Measurements from ENCODE around the gene BOC. TPM values are rescaled to one million over a fixed set of nuclear protein-coding genes. Genes with fewer than 3 reads are reported as not detected.
"Not testable (repeated sequence)": the region's sequence is repeated elsewhere in the genome, so short reads cannot be mapped to it uniquely, and the experiment has no call there.

The BOC gene
- total RNA-seq, result under 1 TPM in 1 of 2 experiments, not detected in 1; 0.29 TPM

GRCh38 chr3:113211330-113212149, at the start of gene BOC:
BOC (plus strand) TSS chr3:113211557; CDS start chr3:113249803, 38,246 bp downstream.
- CTCF ChIA-PET, result interaction anchor here (0.8 kb wide), 1 partner anchor 177 kb away, joined by 3 read pairs; no protein-coding TSS in a partner anchor
- peaks cover 68% of the 10 kb centered on the region for H3K27me3 Mint-ChIP-seq (ENCODE audit: low read depth)
- intact Hi-C loops (cut with micrococcal nuclease), result no loop called here
- H3K9me3 Mint-ChIP-seq, result no peaks in the 10 kb centered on the region
- DNase-seq, result peak; percentile 23
- peaks cover 9% of the 10 kb centered on the region for H3K4me1 Mint-ChIP-seq (ENCODE audit: low read depth)
- H3K36me3 Mint-ChIP-seq (ENCODE audit: low read depth), result no peaks in the 10 kb centered on the region
- no peak within 1 kb of the TSS for H3K27ac Mint-ChIP-seq
- H3K4me3 Mint-ChIP-seq, result peak within 1 kb of the TSS; percentile 76

DNA sequence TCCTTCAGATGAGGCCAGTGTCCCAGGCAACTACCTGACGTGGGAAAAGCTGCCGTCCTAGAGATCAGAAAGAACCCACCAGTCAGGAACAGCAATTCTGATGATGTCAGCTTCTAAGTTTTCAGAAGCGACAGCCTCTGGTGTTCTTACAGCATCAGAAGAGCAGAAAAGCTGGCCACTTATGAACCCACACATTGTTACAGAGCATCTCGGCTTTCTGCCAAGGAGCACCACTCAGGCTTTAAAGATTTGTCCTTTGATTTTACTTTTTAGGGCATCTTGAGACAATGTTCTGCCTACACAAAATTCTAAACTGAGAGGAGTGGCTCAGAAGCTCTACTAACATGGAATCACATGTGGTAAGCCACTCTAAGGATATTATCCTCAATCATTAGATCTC, 49.7 kb upstream of the BOC start:
- intact Hi-C loops (cut with micrococcal nuclease), result no loop called here
- CTCF ChIA-PET, result no interaction called here

DNA sequence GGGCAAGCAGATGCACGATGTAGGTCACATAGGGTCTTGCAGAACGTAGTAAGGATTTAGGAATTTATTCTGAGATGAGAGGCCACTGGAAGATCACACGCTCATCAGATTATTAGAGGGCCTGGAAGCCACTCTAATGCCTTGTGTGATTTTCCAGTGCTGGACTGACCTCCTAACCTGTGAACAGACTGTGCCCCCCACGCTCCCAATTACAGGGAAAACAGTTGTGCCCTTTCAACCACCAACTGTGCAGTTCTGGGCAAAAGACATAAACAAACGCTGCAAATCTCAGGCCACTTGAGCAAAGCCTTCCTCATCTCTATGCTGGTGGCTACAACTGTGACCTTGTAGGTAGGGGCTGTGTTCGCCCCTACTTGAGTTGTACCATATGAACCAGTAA, 48.2 kb upstream of the BOC start:
- intact Hi-C loops (cut with micrococcal nuclease), result no loop called here
- Mint-ChIP-seq H3K9me3 (no peaks in the 10 kb centered on the region), H3K4me1 (ENCODE audit: low read depth) (no peaks in the 10 kb centered on the region), H3K4me3 (no peak overlapping the region), H3K27me3 (ENCODE audit: low read depth) (no peaks in the 10 kb centered on the region), H3K27ac (no peak overlapping the region), H3K36me3 (ENCODE audit: low read depth) (no peaks in the 10 kb centered on the region)
- no peak for DNase-seq
- CTCF ChIA-PET, result no interaction called here

More for the DNA sequence above, 49.7 kb upstream of the BOC start:
- no peak for DNase-seq
- no peaks in the 10 kb centered on the region for H3K4me1 Mint-ChIP-seq (ENCODE audit: low read depth)
- H3K9me3 Mint-ChIP-seq, result no peaks in the 10 kb centered on the region
- H3K27ac Mint-ChIP-seq, result no peak overlapping the region
- no peaks in the 10 kb centered on the region for H3K36me3 Mint-ChIP-seq (ENCODE audit: low read depth)
- H3K27me3 Mint-ChIP-seq (ENCODE audit: low read depth), result no peaks in the 10 kb centered on the region
- no peak overlapping the region for H3K4me3 Mint-ChIP-seq

DNA sequence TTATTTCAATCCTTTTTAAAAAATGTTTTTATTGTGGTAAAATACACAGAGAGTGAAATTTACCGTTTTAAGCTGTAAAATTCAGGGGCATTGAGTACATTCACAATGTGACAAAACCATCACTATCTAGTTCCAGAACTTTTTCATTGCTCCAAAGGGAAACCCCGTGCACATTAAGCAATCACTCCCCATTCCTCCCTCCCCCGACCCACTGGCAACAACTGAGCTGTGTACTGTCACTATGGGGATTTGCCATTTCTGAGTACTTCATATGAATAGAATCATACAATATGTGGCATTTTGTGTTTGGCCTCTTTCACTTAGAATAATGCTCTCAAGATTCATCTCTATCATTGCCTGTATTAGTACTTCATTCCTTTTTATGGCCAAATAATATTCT, 45.5 kb upstream of the BOC start:
- Mint-ChIP-seq H3K27ac (no peak overlapping the region), H3K4me1 (ENCODE audit: low read depth) (no peaks in the 10 kb centered on the region), H3K27me3 (ENCODE audit: low read depth) (no peaks in the 10 kb centered on the region), H3K9me3 (no peaks in the 10 kb centered on the region), H3K4me3 (no peak overlapping the region), H3K36me3 (ENCODE audit: low read depth) (no peaks in the 10 kb centered on the region)
- intact Hi-C loops (cut with micrococcal nuclease), result no loop called here
- CTCF ChIA-PET, result no interaction called here
- no peak for DNase-seq

- no peak for DNase-seq
Measured at GRCh38 chr3:113166357-113166718, 45.0 kb upstream of the BOC start.

GRCh38 chr3:113166719-113167492, 44.5 kb upstream of the BOC start:
- CTCF ChIA-PET, result interaction anchor here (0.5 to 0.6 kb wide), 2 partner anchors 10 to 1254 kb away, joined by 3 to 5 read pairs; no protein-coding TSS in a partner anchor
- H3K9me3 Mint-ChIP-seq, result no peaks in the 10 kb centered on the region
- intact Hi-C loops (cut with micrococcal nuclease), result no loop called here
- H3K4me1 Mint-ChIP-seq (ENCODE audit: low read depth), result no peaks in the 10 kb centered on the region
- no peak overlapping the region for H3K27ac Mint-ChIP-seq
- H3K36me3 Mint-ChIP-seq (ENCODE audit: low read depth), result no peaks in the 10 kb centered on the region
- no peaks in the 10 kb centered on the region for H3K27me3 Mint-ChIP-seq (ENCODE audit: low read depth)
- DNase-seq, result no peak
- H3K4me3 Mint-ChIP-seq, result no peak overlapping the region

More at GRCh38 chr3:113166357-113166718, 45.0 kb upstream of the BOC start:
- Mint-ChIP-seq H3K36me3 (ENCODE audit: low read depth) (no peaks in the 10 kb centered on the region), H3K9me3 (no peaks in the 10 kb centered on the region), H3K4me3 (no peak overlapping the region), H3K27me3 (ENCODE audit: low read depth) (no peaks in the 10 kb centered on the region), H3K4me1 (ENCODE audit: low read depth) (no peaks in the 10 kb centered on the region), H3K27ac (no peak overlapping the region)
- CTCF ChIA-PET, result no interaction called here
- intact Hi-C loops (cut with micrococcal nuclease), result no loop called here

DNA sequence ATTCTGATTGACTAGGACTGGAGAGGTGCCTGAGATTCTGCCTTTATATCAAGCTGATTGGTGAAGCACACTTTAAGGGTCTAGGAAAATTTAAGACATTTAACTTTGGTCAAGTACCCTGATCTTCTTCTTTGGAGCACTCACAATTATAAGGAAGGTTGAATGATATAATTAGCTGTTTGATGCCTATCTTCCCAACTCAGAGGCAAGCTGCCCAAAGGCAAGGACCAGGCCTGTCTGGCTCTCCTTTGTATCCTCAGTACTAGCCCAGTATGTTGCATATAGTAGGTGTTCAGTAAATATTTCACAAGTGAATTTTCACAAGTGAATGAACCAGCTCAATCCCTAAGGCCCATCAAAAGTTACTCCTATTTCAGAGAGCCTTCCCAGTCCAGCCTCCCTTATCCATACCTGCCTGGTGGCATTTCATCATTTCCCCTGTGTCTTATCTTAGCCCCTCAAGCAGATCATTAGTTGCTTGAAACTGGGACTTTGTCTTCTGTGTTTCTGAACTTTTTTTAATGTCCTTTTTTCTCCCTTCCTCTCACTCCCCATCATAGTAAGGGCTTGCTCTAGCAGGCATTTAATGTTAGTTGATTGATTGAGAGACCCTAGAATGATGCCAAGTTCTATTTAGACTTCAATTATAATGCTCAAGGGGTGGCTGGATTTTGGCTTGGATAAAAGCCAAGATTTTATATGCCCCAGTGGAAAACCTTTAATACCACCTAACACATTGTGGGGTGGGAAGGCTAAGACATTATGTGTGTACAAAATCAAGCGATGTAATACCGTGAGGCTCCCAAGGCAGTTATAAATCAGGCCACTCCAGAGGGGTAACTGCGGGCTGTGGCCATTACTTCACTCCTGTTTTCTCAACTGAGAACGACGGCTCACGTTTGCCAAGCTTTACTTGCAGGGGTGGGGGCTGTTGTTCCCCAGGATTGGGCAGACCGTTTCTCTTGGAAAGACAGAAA, 43.2 kb upstream of the BOC start:
- CTCF ChIA-PET, result interaction anchor here (0.5 kb wide), 1 partner anchor 1253 kb away, joined by 5 read pairs; no protein-coding TSS in a partner anchor
- H3K27ac Mint-ChIP-seq, result no peak overlapping the region
- no peaks in the 10 kb centered on the region for H3K9me3 Mint-ChIP-seq
- H3K27me3 Mint-ChIP-seq (ENCODE audit: low read depth), result no peaks in the 10 kb centered on the region
- H3K36me3 Mint-ChIP-seq (ENCODE audit: low read depth), result no peaks in the 10 kb centered on the region
- H3K4me3 Mint-ChIP-seq, result no peak overlapping the region
- no peak for DNase-seq
- no peaks in the 10 kb centered on the region for H3K4me1 Mint-ChIP-seq (ENCODE audit: low read depth)
- intact Hi-C loops (cut with micrococcal nuclease), result no loop called here

DNA sequence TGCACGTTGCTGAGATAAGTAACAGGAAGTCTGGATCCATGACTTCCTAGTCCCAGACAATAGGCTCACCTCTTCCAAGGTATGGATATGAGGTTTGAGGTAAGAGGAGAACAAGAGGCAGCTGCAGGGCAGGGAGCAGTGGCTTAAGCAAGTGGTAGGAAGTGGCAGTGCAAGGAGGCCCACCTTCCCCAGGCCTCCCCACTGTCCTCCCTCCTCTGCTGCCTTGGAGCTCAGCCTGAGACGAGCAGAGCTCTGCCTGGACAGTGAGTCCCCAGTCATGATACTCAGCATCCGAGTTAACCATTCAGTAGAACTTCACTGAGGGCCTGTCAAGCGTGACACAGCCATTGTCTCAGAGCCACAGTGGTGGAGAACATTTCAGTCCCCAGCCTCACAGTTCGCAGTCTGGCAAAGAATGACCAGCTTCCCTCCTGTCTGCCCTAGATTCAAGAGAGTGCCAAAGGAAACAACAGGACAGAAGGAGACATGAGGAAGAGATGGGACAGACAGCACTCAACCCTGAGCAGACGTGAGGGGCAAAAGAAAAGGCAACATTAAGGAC, 41.4 kb upstream of the BOC start:
- H3K27ac Mint-ChIP-seq, result no peak overlapping the region
- no peak overlapping the region for H3K4me3 Mint-ChIP-seq

DNA sequence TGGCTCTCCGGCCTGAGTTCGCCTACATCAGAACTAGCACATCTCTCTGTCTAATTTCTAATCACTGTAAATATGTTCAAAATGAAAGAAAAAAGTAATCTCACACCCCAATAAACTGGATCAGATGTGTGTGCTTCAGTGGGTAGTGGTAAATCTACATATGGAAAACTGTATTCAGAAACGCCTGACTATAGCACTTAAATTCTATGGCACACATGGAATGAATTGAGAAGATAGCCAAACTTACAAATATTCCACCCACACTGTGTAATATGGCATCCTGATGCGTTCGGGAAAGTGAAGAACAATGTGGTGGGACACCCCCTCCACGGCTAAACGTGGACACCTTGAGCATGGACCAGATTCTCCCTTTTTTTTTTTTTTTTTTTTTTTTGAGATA, 40.6 kb upstream of the BOC start:
- intact Hi-C loops (cut with micrococcal nuclease), result no loop called here

More for the DNA sequence above, 41.4 kb upstream of the BOC start:
- H3K4me1 Mint-ChIP-seq (ENCODE audit: low read depth), result no peaks in the 10 kb centered on the region
- no peaks in the 10 kb centered on the region for H3K36me3 Mint-ChIP-seq (ENCODE audit: low read depth)
- intact Hi-C loops (cut with micrococcal nuclease), result no loop called here
- H3K9me3 Mint-ChIP-seq, result no peaks in the 10 kb centered on the region
- H3K27me3 Mint-ChIP-seq (ENCODE audit: low read depth), result no peaks in the 10 kb centered on the region
- CTCF ChIA-PET, result interaction anchor here (1.0 kb wide), 1 partner anchor 118 kb away, joined by 5 read pairs; no protein-coding TSS in a partner anchor
- no peak for DNase-seq

GRCh38 chr3:113171675-113172300, 39.6 kb upstream of the BOC start:
- H3K36me3 Mint-ChIP-seq (ENCODE audit: low read depth); CTCF ChIA-PET; H3K4me3 Mint-ChIP-seq; DNase-seq; intact Hi-C loops (cut with micrococcal nuclease); H3K4me1 Mint-ChIP-seq (ENCODE audit: low read depth); H3K27ac Mint-ChIP-seq; H3K9me3 Mint-ChIP-seq; H3K27me3 Mint-ChIP-seq (ENCODE audit: low read depth): not testable (repeated sequence)

More for the DNA sequence above, 40.6 kb upstream of the BOC start:
- CTCF ChIA-PET, result interaction anchor here (1.0 kb wide), 1 partner anchor 118 kb away, joined by 5 read pairs; no protein-coding TSS in a partner anchor
- Mint-ChIP-seq H3K36me3 (ENCODE audit: low read depth) (no peaks in the 10 kb centered on the region), H3K27ac (no peak overlapping the region), H3K27me3 (ENCODE audit: low read depth) (no peaks in the 10 kb centered on the region), H3K4me3 (no peak overlapping the region), H3K9me3 (no peaks in the 10 kb centered on the region), H3K4me1 (ENCODE audit: low read depth) (no peaks in the 10 kb centered on the region)
- no peak for DNase-seq

DNA sequence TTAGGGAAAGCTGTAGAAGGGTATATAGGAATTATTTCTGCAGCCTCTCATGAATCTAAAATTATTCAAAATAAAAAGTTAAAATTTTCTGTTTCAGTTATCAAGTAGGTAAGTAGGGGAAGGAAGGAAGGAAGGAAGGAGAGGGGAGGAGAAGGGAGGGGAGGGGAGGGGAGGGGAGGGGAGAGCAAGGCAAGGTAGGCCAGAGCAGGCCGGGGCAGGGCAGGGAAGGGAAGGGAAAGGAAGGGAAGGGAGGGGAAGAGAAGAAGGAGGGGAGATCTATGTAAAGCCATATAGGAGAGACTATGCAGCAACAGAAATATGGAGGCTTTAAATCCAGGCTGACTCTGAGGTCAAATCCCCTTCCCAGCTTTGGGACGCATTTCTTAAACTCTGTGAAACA, 38.3 kb upstream of the BOC start:
- CTCF ChIA-PET, result interaction anchor here (0.6 kb wide), 1 partner anchor 837 kb away, joined by 6 read pairs; no protein-coding TSS in a partner anchor

More for the DNA sequence above, 38.3 kb upstream of the BOC start:
- Mint-ChIP-seq H3K4me3 (no peak overlapping the region), H3K9me3 (no peaks in the 10 kb centered on the region), H3K27me3 (ENCODE audit: low read depth) (no peaks in the 10 kb centered on the region), H3K27ac (no peak overlapping the region), H3K4me1 (ENCODE audit: low read depth) (no peaks in the 10 kb centered on the region), H3K36me3 (ENCODE audit: low read depth) (no peaks in the 10 kb centered on the region)
- DNase-seq, result no peak
- intact Hi-C loops (cut with micrococcal nuclease), result no loop called here

All from activated naive CD4-positive, alpha-beta T cell treated with anti-CD3 and anti-CD28 coated beads for 36 hours (primary cell).